ENCODE data around the gene MPG.

DNA sequence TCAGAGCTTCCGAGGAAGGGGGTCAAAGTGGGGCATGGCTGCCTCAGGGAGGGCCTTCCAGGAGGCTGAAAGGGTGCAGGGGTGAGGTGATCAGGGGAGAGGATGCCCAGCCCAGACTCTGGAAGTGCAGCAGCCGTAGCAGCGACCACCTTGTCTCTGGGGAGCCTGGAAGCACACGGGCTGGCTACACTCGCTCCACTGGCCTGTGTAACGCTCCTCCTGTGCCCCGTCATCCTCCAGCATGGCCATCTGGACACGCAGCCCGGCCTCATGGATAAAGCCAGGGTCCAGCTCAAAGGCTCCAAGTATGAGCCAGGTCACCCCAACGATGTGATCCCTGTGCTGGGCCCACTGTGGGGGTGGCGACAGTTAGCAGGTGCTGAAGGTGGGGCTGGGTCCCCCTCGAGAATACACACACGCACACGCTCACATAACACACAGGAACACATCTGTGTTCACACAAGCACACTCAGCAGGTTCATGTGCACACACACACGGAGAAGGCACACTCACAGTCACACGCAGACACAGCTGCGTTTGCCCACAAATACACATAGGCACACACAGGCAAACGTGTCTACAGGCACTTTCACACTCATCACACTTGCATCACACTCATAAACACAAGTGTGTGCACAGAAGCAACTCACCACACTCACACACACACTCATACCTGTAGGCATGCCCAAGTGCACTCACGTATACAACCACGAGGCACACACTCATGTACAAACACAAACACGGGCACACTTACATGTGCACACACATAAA lies 44.0 kb upstream of the MPG start:
- TF ChIP-seq SP1 (IDR thresholded peaks at IDR 0.05; ENCODE audit: low read depth) (no peak), CEBPB (IDR thresholded peaks at IDR 0.05; ENCODE audit: low read depth) (no peak), POLR2A (IDR thresholded peaks at IDR 0.05; ENCODE audit: borderline replicate concordance, extremely low read depth, insufficient read depth, insufficient read length) (no peak), JUND (IDR thresholded peaks at IDR 0.05) (no peak), SIN3A (IDR thresholded peaks at IDR 0.05; ENCODE audit: low read depth) (no peak), EGR1 (IDR thresholded peaks at IDR 0.05; ENCODE audit: low read depth) (no peak), CBX3 (IDR thresholded peaks at IDR 0.05; ENCODE audit: low read depth) (no peak), POLR2AphosphoS5 (IDR thresholded peaks at IDR 0.05; ENCODE audit: low read depth, low read length) (no peak)
- TF ChIP-seq, protein P1, sequence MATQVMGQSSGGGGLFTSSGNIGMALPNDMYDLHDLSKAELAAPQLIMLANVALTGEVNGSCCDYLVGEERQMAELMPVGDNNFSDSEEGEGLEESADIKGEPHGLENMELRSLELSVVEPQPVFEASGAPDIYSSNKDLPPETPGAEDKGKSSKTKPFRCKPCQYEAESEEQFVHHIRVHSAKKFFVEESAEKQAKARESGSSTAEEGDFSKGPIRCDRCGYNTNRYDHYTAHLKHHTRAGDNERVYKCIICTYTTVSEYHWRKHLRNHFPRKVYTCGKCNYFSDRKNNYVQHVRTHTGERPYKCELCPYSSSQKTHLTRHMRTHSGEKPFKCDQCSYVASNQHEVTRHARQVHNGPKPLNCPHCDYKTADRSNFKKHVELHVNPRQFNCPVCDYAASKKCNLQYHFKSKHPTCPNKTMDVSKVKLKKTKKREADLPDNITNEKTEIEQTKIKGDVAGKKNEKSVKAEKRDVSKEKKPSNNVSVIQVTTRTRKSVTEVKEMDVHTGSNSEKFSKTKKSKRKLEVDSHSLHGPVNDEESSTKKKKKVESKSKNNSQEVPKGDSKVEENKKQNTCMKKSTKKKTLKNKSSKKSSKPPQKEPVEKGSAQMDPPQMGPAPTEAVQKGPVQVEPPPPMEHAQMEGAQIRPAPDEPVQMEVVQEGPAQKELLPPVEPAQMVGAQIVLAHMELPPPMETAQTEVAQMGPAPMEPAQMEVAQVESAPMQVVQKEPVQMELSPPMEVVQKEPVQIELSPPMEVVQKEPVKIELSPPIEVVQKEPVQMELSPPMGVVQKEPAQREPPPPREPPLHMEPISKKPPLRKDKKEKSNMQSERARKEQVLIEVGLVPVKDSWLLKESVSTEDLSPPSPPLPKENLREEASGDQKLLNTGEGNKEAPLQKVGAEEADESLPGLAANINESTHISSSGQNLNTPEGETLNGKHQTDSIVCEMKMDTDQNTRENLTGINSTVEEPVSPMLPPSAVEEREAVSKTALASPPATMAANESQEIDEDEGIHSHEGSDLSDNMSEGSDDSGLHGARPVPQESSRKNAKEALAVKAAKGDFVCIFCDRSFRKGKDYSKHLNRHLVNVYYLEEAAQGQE (IDR thresholded peaks at IDR 0.05; ENCODE audit: low read depth), result no peak
- TF ChIP-seq, protein P2, sequence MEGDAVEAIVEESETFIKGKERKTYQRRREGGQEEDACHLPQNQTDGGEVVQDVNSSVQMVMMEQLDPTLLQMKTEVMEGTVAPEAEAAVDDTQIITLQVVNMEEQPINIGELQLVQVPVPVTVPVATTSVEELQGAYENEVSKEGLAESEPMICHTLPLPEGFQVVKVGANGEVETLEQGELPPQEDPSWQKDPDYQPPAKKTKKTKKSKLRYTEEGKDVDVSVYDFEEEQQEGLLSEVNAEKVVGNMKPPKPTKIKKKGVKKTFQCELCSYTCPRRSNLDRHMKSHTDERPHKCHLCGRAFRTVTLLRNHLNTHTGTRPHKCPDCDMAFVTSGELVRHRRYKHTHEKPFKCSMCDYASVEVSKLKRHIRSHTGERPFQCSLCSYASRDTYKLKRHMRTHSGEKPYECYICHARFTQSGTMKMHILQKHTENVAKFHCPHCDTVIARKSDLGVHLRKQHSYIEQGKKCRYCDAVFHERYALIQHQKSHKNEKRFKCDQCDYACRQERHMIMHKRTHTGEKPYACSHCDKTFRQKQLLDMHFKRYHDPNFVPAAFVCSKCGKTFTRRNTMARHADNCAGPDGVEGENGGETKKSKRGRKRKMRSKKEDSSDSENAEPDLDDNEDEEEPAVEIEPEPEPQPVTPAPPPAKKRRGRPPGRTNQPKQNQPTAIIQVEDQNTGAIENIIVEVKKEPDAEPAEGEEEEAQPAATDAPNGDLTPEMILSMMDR (IDR thresholded peaks at IDR 0.05 in 2 of 3, conservative IDR thresholded peaks at IDR 0.05 in 1 of 3; ENCODE audit: borderline replicate concordance in 1 of 3, insufficient read depth in 1 of 3, low read depth in 2 of 3, low read length in 2 of 3), result no peak
